H9 (cell line): ENCODE measurements around the gene CIB4. TPM values are rescaled to one million over a fixed set of nuclear protein-coding genes. Genes with fewer than 3 reads are reported as not detected.

Experiments used
- DNase-seq: peaks from one replicate; pipeline ENCODE4 v3.0.0-alpha.2; 2017
- H2AFZ ChIP-seq: one replicate; pipeline ENCODE4 v1.6.1; 2013; ENCODE audit warnings: mild to moderate bottlenecking, low read length, control low read depth, moderate library complexity
- H2AK5ac ChIP-seq: 2 replicates; pipeline ENCODE4 v1.6.1; 2013; ENCODE audit warnings: low read length, control low read depth, mixed read lengths; ENCODE audit not compliant: insufficient read length
- H2BK120ac ChIP-seq: one replicate; pipeline ENCODE4 v1.6.1; 2013; ENCODE audit warnings: low read depth, mild to moderate bottlenecking, low read length, control low read depth, inconsistent platforms; ENCODE audit not compliant: poor library complexity, severe bottlenecking
- H2BK12ac ChIP-seq: 2 replicates; pipeline ENCODE4 v1.6.1; 2013; ENCODE audit warnings: low read length, control low read depth, mixed read lengths, low read depth; ENCODE audit not compliant: insufficient read length
- H2BK15ac ChIP-seq: 2 replicates; pipeline ENCODE4 v1.6.1; 2013; ENCODE audit warnings: low read depth, low read length, control low read depth
- H2BK20ac ChIP-seq: one replicate; pipeline ENCODE4 v1.6.1; 2013; ENCODE audit warnings: low read depth, mild to moderate bottlenecking, low read length, control low read depth, inconsistent platforms; ENCODE audit not compliant: poor library complexity, severe bottlenecking
- H2BK5ac ChIP-seq: 2 replicates; pipeline ENCODE4 v1.6.1; 2013; ENCODE audit warnings: low read length, control low read depth, mixed read lengths; ENCODE audit not compliant: insufficient read length
- H3K14ac ChIP-seq: 2 replicates; pipeline ENCODE4 v1.6.1; 2013; ENCODE audit warnings: low read length, control low read depth; ENCODE audit not compliant: insufficient read depth
- H3K18ac ChIP-seq: 2 replicates; pipeline ENCODE4 v1.6.1; 2013; ENCODE audit warnings: low read depth, mild to moderate bottlenecking, mixed read lengths, low read length, control low read depth; ENCODE audit not compliant: insufficient read length
- H3K23ac ChIP-seq: 2 replicates; pipeline ENCODE4 v1.6.1; 2013; ENCODE audit warnings: low read length, control low read depth, mixed read lengths, low read depth; ENCODE audit not compliant: insufficient read length
- H3K23me2 ChIP-seq: 2 replicates; pipeline ENCODE4 v1.6.1; 2013; ENCODE audit warnings: low read depth, mild to moderate bottlenecking, mixed read lengths, low read length, control low read depth; ENCODE audit not compliant: insufficient read length, poor library complexity, severe bottlenecking
- H3K27ac ChIP-seq: 2 replicates; pipeline ENCODE4 v1.5.1; 2013; ENCODE audit warnings: low read length, control low read depth, mixed read lengths, low read depth; ENCODE audit not compliant: insufficient read length
- H3K27me3 ChIP-seq: 2 replicates; pipeline ENCODE4 v1.6.1; 2013; ENCODE audit warnings: low read length, control low read depth, inconsistent platforms; ENCODE audit not compliant: insufficient read depth
- H3K4ac ChIP-seq: 2 replicates; pipeline ENCODE4 v1.6.1; 2013; ENCODE audit warnings: low read depth, mild to moderate bottlenecking, control low read depth, inconsistent platforms, low read length, moderate library complexity
- H3K4me1 ChIP-seq: 2 replicates; pipeline ENCODE4 v1.6.1; 2013; ENCODE audit warnings: low read length, control low read depth, inconsistent platforms; ENCODE audit not compliant: insufficient read depth
- H3K4me2 ChIP-seq: 2 replicates; pipeline ENCODE4 v1.6.1; 2013; ENCODE audit warnings: low read length, control low read depth, mixed read lengths; ENCODE audit not compliant: insufficient read length, insufficient read depth
- H3K56ac ChIP-seq: 2 replicates; pipeline ENCODE4 v1.6.1; 2013; ENCODE audit warnings: low read depth, mild to moderate bottlenecking, mixed read lengths, low read length, control low read depth; ENCODE audit not compliant: insufficient read length
- H3K79me1 ChIP-seq: 2 replicates; pipeline ENCODE4 v1.6.1; 2013; ENCODE audit warnings: low read depth, mild to moderate bottlenecking, moderate library complexity, low read length, control low read depth, inconsistent platforms; ENCODE audit not compliant: insufficient read depth, poor library complexity, severe bottlenecking
- H3K79me2 ChIP-seq: 2 replicates; pipeline ENCODE4 v1.6.1; 2013; ENCODE audit warnings: low read length, control low read depth, inconsistent platforms; ENCODE audit not compliant: insufficient read depth
- H3K9ac ChIP-seq: 2 replicates; pipeline ENCODE4 v1.6.1; 2013; ENCODE audit warnings: low read length, control low read depth, mixed read lengths; ENCODE audit not compliant: insufficient read length; ENCODE audit errors: extremely low read depth
- H3K9me3 ChIP-seq: one replicate; pipeline ENCODE4 v1.6.1; 2013; ENCODE audit warnings: low read depth, low read length, inconsistent platforms; ENCODE audit not compliant: control insufficient read depth
- H3T11ph ChIP-seq: one replicate; pipeline ENCODE4 v1.6.1; 2013; ENCODE audit warnings: mild to moderate bottlenecking, low read length, control low read depth, inconsistent platforms
- H4K20me1 ChIP-seq: one replicate; pipeline ENCODE4 v1.6.1; 2013; ENCODE audit not compliant: control insufficient read depth, insufficient read length, insufficient read depth
- H4K5ac ChIP-seq: 2 replicates; pipeline ENCODE4 v1.6.1; 2013; ENCODE audit warnings: low read depth, mild to moderate bottlenecking, mixed read lengths, low read length, control low read depth; ENCODE audit not compliant: insufficient read length
- H4K8ac ChIP-seq: replicated peaks from 2 replicates; pipeline ENCODE4 v1.6.1; 2013; ENCODE audit warnings: low read length, control low read depth, mixed read lengths, low read depth; ENCODE audit not compliant: insufficient read length
- H4K91ac ChIP-seq: 2 replicates; pipeline ENCODE4 v1.6.1; 2013; ENCODE audit warnings: low read depth, mild to moderate bottlenecking, moderate library complexity, mixed read lengths, low read length, control low read depth; ENCODE audit not compliant: insufficient read length
- H3K27ac Mint-ChIP-seq, 3 experiments: 2 replicates in 2 of 3; 3 replicates in 1 of 3; pipeline ENCODE4 v1.8.0; 2020 to 2021; ENCODE audit warnings: mixed read lengths in 3 of 3, mild to moderate bottlenecking in 1 of 3, moderate library complexity in 1 of 3
- H3K27me3 Mint-ChIP-seq: 2 replicates; pipeline ENCODE4 v1.8.0; 2021; ENCODE audit warnings: low read depth, mild to moderate bottlenecking, moderate library complexity, mixed read lengths
- H3K36me3 Mint-ChIP-seq, 3 experiments: 2 replicates in 2 of 3; 3 replicates in 1 of 3; pipeline ENCODE4 v1.8.0; 2020 to 2021; ENCODE audit warnings: low read depth in 3 of 3, mixed read lengths in 3 of 3; ENCODE audit not compliant: insufficient read depth in 1 of 3
- H3K4me1 Mint-ChIP-seq, 2 experiments: 2 replicates each; pipeline ENCODE4 v1.8.0; 2020; ENCODE audit warnings: mixed read lengths in 2 of 2
- H3K4me3 Mint-ChIP-seq, 2 experiments: 2 replicates in 1 of 2; 3 replicates in 1 of 2; pipeline ENCODE4 v1.8.0; 2020 to 2021; ENCODE audit warnings: mild to moderate bottlenecking in 2 of 2, mixed read lengths in 2 of 2, moderate library complexity in 1 of 2
- H3K9me3 Mint-ChIP-seq, 2 experiments: 2 replicates in 1 of 2; 3 replicates in 1 of 2; pipeline ENCODE4 v1.8.0; 2020; ENCODE audit warnings: mild to moderate bottlenecking in 2 of 2, mixed read lengths in 2 of 2, moderate library complexity in 1 of 2
- CTCF ChIP-seq: fragments of 200-600 bp; sonication (generic); conservative IDR thresholded peaks from 3 replicates; pipeline ENCODE4 v1.8.0; 2021; ENCODE audit warnings: antibody characterized with exemption, mild to moderate bottlenecking
- WGBS: extraction: QIAGEN DNeasy Blood & Tissue Kit; methylation state at CpG from one replicate; pipeline ENCODE4 v1.1.7; 2013; ENCODE audit warnings: missing lambda C conversion rate, low lambda C conversion rate, mixed read lengths; ENCODE audit not compliant: insufficient read length; ENCODE audit errors: extremely low coverage; 5-methylcytosine and 5-hydroxymethylcytosine counted together
- total RNA-seq: library from RNA; stranded (reverse); gene quantifications from 2 replicates; pipeline ENCODE4 v1.2.1, GENCODE V29; 2021

Gene CIB4
- total RNA-seq, 1 experiment from 2014 or later = not detected

- no peak overlapping the region; a peak in 1 of 5 replicates for H3K4me3 Mint-ChIP-seq
- Histone ChIP-seq H2BK5ac (no peak overlapping the region), H3K23me2 (no peaks in the 10 kb centered on the region), H3K4me2 (no peak overlapping the region), H2BK20ac (no peak overlapping the region), H2AFZ (no peak overlapping the region), H4K5ac (no peak overlapping the region), H3K18ac (no peak overlapping the region), H3K4me1 (peaks cover 3% of the 10 kb centered on the region; the same call in 1 of the 2 replicates), H2BK15ac (no peak overlapping the region), H3T11ph (no peak overlapping the region), H3K9ac (no peak overlapping the region), H3K9me3 (no peaks in the 10 kb centered on the region), H3K4ac (no peak overlapping the region), H3K79me2 (no peaks in the 10 kb centered on the region), H3K23ac (no peak overlapping the region), H3K79me1 (no peaks in the 10 kb centered on the region), H2BK120ac (no peak overlapping the region), H4K20me1 (no peaks in the 10 kb centered on the region), H3K56ac (no peak overlapping the region), H3K27ac (no peak overlapping the region), H2AK5ac (no peak overlapping the region), H3K27me3 (no peaks in the 10 kb centered on the region), H3K14ac (no peak overlapping the region), H4K8ac (no peak overlapping the region), H4K91ac (no peak overlapping the region), H2BK12ac (no peak overlapping the region)
- H3K4me1 Mint-ChIP-seq = peaks cover 22 to 34% of the 10 kb centered on the region in 2 experiments
- H3K27me3 Mint-ChIP-seq = peaks cover 26% of the 10 kb centered on the region
- TF ChIP-seq CTCF = no peak
- H3K36me3 Mint-ChIP-seq = no peaks in the 10 kb centered on the region
- WGBS = no CpG with 5 or more reads among the region's 12 CpGs
- DNase-seq = peak; percentile 15
- no peak overlapping the region for H3K27ac Mint-ChIP-seq
- peaks cover 0 to 3% of the 10 kb centered on the region in 2 experiments; a peak in 2 of 5 replicates for H3K9me3 Mint-ChIP-seq
Measured at GRCh38 chr2:26652361-26653041, 11.3 kb upstream of the CIB4 start.
